ENCODE results near the gene HDAC9.

Gene HDAC9

GRCh38 chr7:18874880-18875279 is 379.3 kb downstream of the HDAC9 start:
- no peaks in the 10 kb centered on the region for H3K36me3 ChIP-seq (ENCODE audit: insufficient read depth, insufficient read length, low read length)
- no peaks in the 10 kb centered on the region for H3K9me3 ChIP-seq (ENCODE audit: insufficient read depth, low read length)

GRCh38 chr7:18877874-18878273 is 382.3 kb downstream of the HDAC9 start:
- Histone ChIP-seq H3K4me1 (ENCODE audit: insufficient read depth, insufficient read length) (no peaks in the 10 kb centered on the region), H3K9me3 (ENCODE audit: insufficient read depth, low read length) (no peaks in the 10 kb centered on the region), H3K9ac (ENCODE audit: insufficient read length, low read depth) (no peak overlapping the region), H3K4me3 (ENCODE audit: insufficient read length, low read depth) (no peak overlapping the region), H3K27me3 (ENCODE audit: insufficient read depth, insufficient read length) (no peaks in the 10 kb centered on the region), H3K36me3 (ENCODE audit: insufficient read depth, insufficient read length, low read length) (no peaks in the 10 kb centered on the region)
- no peak for DNase-seq (ENCODE audit: low read depth, low spot score)
- no peak for TF ChIP-seq YY1 (IDR thresholded peaks at IDR 0.05; ENCODE audit: insufficient read depth, insufficient read length)
- no peak for TF ChIP-seq ZNF274 (IDR thresholded peaks at IDR 0.05; ENCODE audit: low read depth, low read length)
- no peak for TF ChIP-seq SUZ12 (IDR thresholded peaks at IDR 0.05; ENCODE audit: extremely low read depth, insufficient read depth, insufficient read length)

More at GRCh38 chr7:18874880-18875279, 379.3 kb downstream of the HDAC9 start:
- H3K4me3 ChIP-seq (ENCODE audit: insufficient read length, low read depth), result no peak overlapping the region
- no peaks in the 10 kb centered on the region for H3K4me1 ChIP-seq (ENCODE audit: insufficient read depth, insufficient read length)
- TF ChIP-seq ZNF274 (IDR thresholded peaks at IDR 0.05; ENCODE audit: low read depth, low read length) (no peak), YY1 (IDR thresholded peaks at IDR 0.05; ENCODE audit: insufficient read depth, insufficient read length) (no peak), SUZ12 (IDR thresholded peaks at IDR 0.05; ENCODE audit: extremely low read depth, insufficient read depth, insufficient read length) (no peak)
- no peak overlapping the region for H3K9ac ChIP-seq (ENCODE audit: insufficient read length, low read depth)
- DNase-seq (ENCODE audit: low read depth, low spot score), result no peak
- no peaks in the 10 kb centered on the region for H3K27me3 ChIP-seq (ENCODE audit: insufficient read depth, insufficient read length)

DNA sequence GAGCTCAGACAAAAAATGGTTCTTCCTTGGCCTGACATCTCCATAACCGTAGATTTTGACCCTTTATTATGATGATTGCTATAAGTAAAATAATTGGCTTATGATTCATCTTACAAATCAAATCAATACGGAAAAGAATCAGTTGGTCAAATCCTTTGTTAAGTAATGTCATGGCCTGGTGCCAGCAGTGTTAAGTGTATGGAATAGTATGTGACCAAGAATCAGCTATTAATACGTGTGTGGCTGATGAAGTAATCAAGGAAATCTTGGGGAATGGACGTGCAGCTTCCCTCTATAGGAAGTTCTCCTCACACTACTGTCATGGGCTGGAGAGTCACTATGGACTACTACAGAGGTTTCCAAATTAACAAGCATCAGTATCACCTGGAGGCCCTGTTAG is 391.3 kb downstream of the HDAC9 start:
- Histone ChIP-seq H3K36me3 (ENCODE audit: insufficient read depth, insufficient read length, low read length) (no peaks in the 10 kb centered on the region), H3K27me3 (ENCODE audit: insufficient read depth, insufficient read length) (no peaks in the 10 kb centered on the region), H3K9ac (ENCODE audit: insufficient read length, low read depth) (no peak overlapping the region), H3K9me3 (ENCODE audit: insufficient read depth, low read length) (no peaks in the 10 kb centered on the region), H3K4me3 (ENCODE audit: insufficient read length, low read depth) (no peak overlapping the region), H3K4me1 (ENCODE audit: insufficient read depth, insufficient read length) (no peaks in the 10 kb centered on the region)
- TF ChIP-seq SUZ12 (IDR thresholded peaks at IDR 0.05; ENCODE audit: extremely low read depth, insufficient read depth, insufficient read length) (no peak), ZNF274 (IDR thresholded peaks at IDR 0.05; ENCODE audit: low read depth, low read length) (no peak), YY1 (IDR thresholded peaks at IDR 0.05; ENCODE audit: insufficient read depth, insufficient read length) (no peak)
- DNase-seq (ENCODE audit: low read depth, low spot score), result no peak

DNA sequence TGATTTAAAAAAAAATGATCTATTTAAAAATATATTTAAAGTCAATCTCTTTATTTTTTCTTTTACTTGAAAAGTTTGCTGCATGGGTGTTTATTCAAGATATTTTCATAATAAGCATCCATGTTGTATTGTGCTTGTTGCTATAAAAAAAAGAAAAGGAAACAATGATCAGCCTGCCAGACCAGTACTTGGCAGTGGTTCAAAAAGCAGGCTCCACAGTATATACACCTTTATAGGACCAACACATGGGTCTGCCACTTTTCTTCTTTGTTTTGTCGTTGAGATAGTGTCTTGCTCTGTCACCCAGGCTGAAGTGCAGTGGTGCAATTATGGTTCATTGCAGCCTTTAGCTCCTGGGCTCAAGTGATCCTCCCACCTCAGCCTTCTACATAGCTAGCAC is 393.9 kb downstream of the HDAC9 start:
- no peaks in the 10 kb centered on the region for H3K27me3 ChIP-seq (ENCODE audit: insufficient read depth, insufficient read length)
- H3K9me3 ChIP-seq (ENCODE audit: insufficient read depth, low read length), result no peaks in the 10 kb centered on the region
- no peak overlapping the region for H3K9ac ChIP-seq (ENCODE audit: insufficient read length, low read depth)
- no peak overlapping the region for H3K4me3 ChIP-seq (ENCODE audit: insufficient read length, low read depth)
- TF ChIP-seq SUZ12 (IDR thresholded peaks at IDR 0.05; ENCODE audit: extremely low read depth, insufficient read depth, insufficient read length), result no peak
- TF ChIP-seq ZNF274 (IDR thresholded peaks at IDR 0.05; ENCODE audit: low read depth, low read length), result no peak
- no peak for TF ChIP-seq YY1 (IDR thresholded peaks at IDR 0.05; ENCODE audit: insufficient read depth, insufficient read length)
- no peak for DNase-seq (ENCODE audit: low read depth, low spot score)
- H3K36me3 ChIP-seq (ENCODE audit: insufficient read depth, insufficient read length, low read length), result no peaks in the 10 kb centered on the region
- H3K4me1 ChIP-seq (ENCODE audit: insufficient read depth, insufficient read length), result no peaks in the 10 kb centered on the region

DNA sequence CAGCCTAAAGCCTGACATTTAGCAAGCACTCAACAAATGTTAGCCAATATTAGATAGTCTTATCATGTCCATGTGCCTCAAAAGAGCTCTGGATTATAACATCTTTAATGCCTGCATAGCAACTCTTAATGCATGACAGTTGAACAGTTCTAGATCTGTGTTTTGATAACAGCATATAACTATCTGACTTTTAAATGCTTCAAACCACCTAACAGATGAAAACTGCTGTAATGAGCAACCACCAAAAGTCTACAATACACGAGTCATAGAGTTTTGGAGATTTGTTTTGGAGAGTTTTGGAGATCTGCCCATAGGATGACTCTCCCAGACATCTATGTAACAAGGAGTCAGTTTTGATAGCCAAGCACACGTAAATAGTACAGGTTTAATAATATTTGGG is 394.6 kb downstream of the HDAC9 start:
- H3K9me3 ChIP-seq (ENCODE audit: insufficient read depth, low read length), result no peaks in the 10 kb centered on the region
- no peak overlapping the region for H3K9ac ChIP-seq (ENCODE audit: insufficient read length, low read depth)
- no peak overlapping the region for H3K4me3 ChIP-seq (ENCODE audit: insufficient read length, low read depth)
- no peaks in the 10 kb centered on the region for H3K4me1 ChIP-seq (ENCODE audit: insufficient read depth, insufficient read length)
- H3K27me3 ChIP-seq (ENCODE audit: insufficient read depth, insufficient read length), result no peaks in the 10 kb centered on the region
- TF ChIP-seq YY1 (IDR thresholded peaks at IDR 0.05; ENCODE audit: insufficient read depth, insufficient read length) (no peak), ZNF274 (IDR thresholded peaks at IDR 0.05; ENCODE audit: low read depth, low read length) (no peak), SUZ12 (IDR thresholded peaks at IDR 0.05; ENCODE audit: extremely low read depth, insufficient read depth, insufficient read length) (no peak)
- H3K36me3 ChIP-seq (ENCODE audit: insufficient read depth, insufficient read length, low read length), result no peaks in the 10 kb centered on the region
- DNase-seq (ENCODE audit: low read depth, low spot score), result no peak

GRCh38 chr7:18890885-18891621 is 395.5 kb downstream of the HDAC9 start:
- Histone ChIP-seq H3K9me3 (ENCODE audit: insufficient read depth, low read length) (no peaks in the 10 kb centered on the region), H3K9ac (ENCODE audit: insufficient read length, low read depth) (no peak overlapping the region), H3K4me1 (ENCODE audit: insufficient read depth, insufficient read length) (no peaks in the 10 kb centered on the region), H3K36me3 (ENCODE audit: insufficient read depth, insufficient read length, low read length) (no peaks in the 10 kb centered on the region), H3K4me3 (ENCODE audit: insufficient read length, low read depth) (no peak overlapping the region), H3K27me3 (ENCODE audit: insufficient read depth, insufficient read length) (no peaks in the 10 kb centered on the region)
- no peak for TF ChIP-seq YY1 (IDR thresholded peaks at IDR 0.05; ENCODE audit: insufficient read depth, insufficient read length)
- TF ChIP-seq SUZ12 (IDR thresholded peaks at IDR 0.05; ENCODE audit: extremely low read depth, insufficient read depth, insufficient read length), result no peak
- TF ChIP-seq ZNF274 (IDR thresholded peaks at IDR 0.05; ENCODE audit: low read depth, low read length), result no peak
- no peak for DNase-seq (ENCODE audit: low read depth, low spot score)

DNA sequence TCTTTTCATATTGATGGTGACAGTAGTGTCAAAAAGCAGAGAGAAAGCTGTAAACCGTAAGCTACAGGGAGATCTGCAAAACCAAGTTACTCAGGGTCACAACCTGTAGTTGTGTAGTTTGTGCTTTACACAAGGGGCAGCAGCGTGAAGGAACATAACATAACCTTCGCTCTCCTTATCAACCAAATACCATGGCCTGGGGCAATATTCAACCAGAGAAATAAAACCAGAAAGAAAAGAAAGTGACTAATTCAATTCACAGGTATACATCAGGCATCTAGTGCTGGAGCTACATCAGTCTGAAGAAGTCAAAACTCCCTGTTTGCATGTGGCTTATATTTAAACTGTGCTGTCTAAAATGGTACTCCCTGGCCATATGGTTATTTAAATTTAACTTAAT is 397.6 kb downstream of the HDAC9 start:
- Histone ChIP-seq H3K9ac (ENCODE audit: insufficient read length, low read depth) (no peak overlapping the region), H3K4me1 (ENCODE audit: insufficient read depth, insufficient read length) (no peaks in the 10 kb centered on the region), H3K4me3 (ENCODE audit: insufficient read length, low read depth) (no peak overlapping the region), H3K27me3 (ENCODE audit: insufficient read depth, insufficient read length) (no peaks in the 10 kb centered on the region), H3K9me3 (ENCODE audit: insufficient read depth, low read length) (no peaks in the 10 kb centered on the region), H3K36me3 (ENCODE audit: insufficient read depth, insufficient read length, low read length) (no peaks in the 10 kb centered on the region)
- no peak for TF ChIP-seq ZNF274 (IDR thresholded peaks at IDR 0.05; ENCODE audit: low read depth, low read length)
- no peak for TF ChIP-seq SUZ12 (IDR thresholded peaks at IDR 0.05; ENCODE audit: extremely low read depth, insufficient read depth, insufficient read length)
- TF ChIP-seq YY1 (IDR thresholded peaks at IDR 0.05; ENCODE audit: insufficient read depth, insufficient read length), result no peak
- no peak for DNase-seq (ENCODE audit: low read depth, low spot score)
